Stimulated activated CD4-positive, alpha-beta T cell treated with anti-CD3 and anti-CD28 coated beads, Interleukin-12 subunit alpha, Interleukin-12 subunit beta, amount 100 ng/mL, for 48 hours (primary cell): ENCODE results near the gene ABHD10.
"Not testable (repeated sequence)": the region's sequence is repeated elsewhere in the genome, so short reads cannot be mapped to it uniquely, and the experiment has no call there.

Experiments
- DNase-seq, 3 donors: peaks; one replicate each; pipeline ENCODE4 v3.0.0-alpha.2; 2020; ENCODE audit warnings: low read depth in 2 of 3, low spot score in 1 of 3

ABHD10 gene

DNA sequence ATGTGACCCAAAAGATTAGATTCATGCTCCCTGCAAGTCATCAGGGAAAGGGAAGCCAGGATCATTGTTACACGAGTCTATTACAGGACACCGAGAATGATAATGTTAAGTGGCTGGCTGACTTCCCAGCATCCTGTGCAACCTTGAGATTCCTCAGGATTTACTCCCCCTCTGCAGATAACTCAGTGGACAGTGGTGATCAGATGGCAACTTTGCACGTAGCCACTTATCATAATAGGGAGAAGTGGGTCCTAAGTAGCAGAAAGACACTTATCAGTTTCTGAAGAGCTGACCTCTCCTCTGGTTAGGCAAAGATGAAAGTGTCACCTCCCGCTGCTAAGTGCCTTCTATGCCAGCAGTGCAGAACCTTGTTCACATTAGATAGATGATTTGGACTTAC lies 49.0 kb downstream of the ABHD10 start:
- no peak for DNase-seq

DNA sequence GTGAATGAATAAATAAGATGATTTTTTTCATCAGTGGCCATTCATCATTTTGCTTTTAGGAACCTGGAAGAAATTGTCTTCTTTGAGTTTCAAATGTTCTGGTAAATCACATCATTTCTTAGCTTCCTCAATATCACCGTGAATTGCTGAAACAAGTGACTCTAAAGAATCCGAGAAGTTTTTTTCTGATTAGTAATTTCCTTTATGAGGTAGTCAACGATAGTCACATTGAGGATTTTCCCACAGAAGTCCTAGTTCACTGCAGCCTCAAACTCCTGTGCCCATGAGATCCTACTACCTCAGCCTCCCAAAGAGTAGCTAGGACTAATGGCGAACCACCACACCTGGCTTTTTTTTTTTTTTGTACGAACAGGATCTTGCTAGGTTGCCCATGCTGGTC lies 52.1 kb downstream of the ABHD10 start:
- no peak for DNase-seq

DNA sequence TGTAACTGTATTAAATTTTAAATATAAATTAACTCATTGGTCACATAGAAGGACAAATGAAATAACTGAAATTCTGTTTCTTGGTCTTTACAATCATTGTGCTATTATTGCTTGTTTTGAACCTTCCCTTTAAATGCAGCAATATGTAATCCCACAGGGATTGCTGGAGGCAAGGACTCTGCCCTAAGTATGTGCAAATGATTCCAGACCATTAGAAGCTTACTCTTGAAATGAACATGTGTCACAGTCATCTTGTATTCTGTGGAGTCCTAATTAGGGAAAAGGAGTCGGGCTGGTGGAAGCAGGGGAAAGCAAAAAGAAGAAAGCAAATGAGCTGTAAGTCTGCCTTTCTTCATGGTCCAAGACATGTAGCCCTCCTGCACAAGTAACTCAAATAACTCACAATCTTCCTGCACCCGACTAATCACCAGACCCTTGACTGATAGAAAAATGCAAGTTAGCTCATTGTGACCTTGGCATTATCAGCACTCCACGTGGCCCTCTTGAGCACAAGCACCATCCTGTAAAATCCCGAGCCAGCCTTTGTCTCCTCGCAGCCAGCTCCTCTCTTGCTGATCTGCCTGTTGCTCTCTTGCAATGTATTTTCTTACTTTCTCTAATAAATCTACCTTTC lies 53.4 kb downstream of the ABHD10 start:
- DNase-seq = no peak

DNA sequence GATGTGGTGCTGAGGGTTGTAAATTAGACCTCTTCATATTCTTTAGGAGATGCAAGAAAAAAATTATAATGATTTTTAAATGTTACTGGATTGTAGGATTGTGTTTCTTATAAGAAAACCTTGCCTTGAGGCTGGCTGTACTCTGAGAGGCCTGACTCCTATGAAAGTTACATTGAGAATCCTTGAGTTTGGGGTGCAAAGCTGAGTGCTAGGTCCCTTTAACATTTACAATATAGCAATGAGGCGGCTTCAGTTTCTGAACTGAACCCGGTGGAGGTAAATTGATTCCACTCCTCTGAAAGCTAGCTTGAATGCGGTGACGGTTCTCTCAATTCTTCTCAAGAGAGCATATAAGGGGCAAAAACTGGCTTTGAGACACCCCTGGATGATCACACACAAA lies 55.6 kb downstream of the ABHD10 start, which contains the start of gene TMPRSS7:
TMPRSS7 (plus strand) TSS at position 301 of the 400 bp plus-strand sequence. CDS start 110 bp downstream, outside the sequence.
- no peak for DNase-seq

- no peak for DNase-seq
These were observed 56.4 kb downstream of the ABHD10 start for GRCh38 chr3:112035241-112035640.

- not testable (repeated sequence) for DNase-seq
These were observed 58.4 kb downstream of the ABHD10 start for GRCh38 chr3:112037194-112037593.

DNA sequence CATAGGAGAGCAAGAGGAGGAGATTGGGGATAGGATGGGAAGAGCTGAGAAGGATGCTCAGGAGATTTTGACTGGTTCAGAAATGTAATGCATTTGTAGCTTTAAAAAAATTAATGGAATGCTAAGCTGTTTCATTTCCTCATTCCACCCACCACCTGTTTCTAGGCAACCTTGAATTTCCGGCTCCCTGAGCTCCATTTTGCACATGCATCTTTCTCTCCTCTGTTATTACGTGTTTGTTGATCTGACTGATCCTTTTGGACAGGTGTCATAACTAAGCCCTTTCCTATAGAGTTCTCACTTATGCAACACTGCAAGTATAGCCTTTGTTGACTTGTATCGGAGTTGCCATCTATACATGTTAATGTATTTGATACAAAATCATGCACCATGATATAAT lies 60.0 kb downstream of the ABHD10 start:
- no peak for DNase-seq

- DNase-seq = no peak
These were observed 62.5 kb downstream of the ABHD10 start for GRCh38 chr3:112041321-112041720.

- no peak for DNase-seq
These were observed 64.0 kb downstream of the ABHD10 start for GRCh38 chr3:112042842-112043280.
